HL-60 (cell line): ENCODE data around the gene PCP2.

Experiments
- DNase-seq, 2 experiments: peaks; one replicate each; pipeline ENCODE4 v3.0.0-alpha.2; 2010 to 2020; ENCODE audit warnings: low read depth in 1 of 2, low spot score in 1 of 2
- H3K27ac ChIP-seq: fragments of 250-450 bp; sonication (Bioruptor Pico); replicated peaks from 2 replicates; pipeline ENCODE4 v1.5.1; 2020; ENCODE audit warnings: mild to moderate bottlenecking, moderate library complexity
- H3K27me3 ChIP-seq: fragments of 250-450 bp; sonication (Bioruptor Pico); 2 replicates; pipeline ENCODE4 v1.5.1; 2021; ENCODE audit warnings: mild to moderate bottlenecking, moderate library complexity; ENCODE audit not compliant: insufficient read depth, poor library complexity, severe bottlenecking
- H3K4me3 ChIP-seq: replicated peaks from 2 replicates; pipeline ENCODE4 v1.5.1; 2011; ENCODE audit warnings: mild to moderate bottlenecking, control low read depth, low read length; ENCODE audit not compliant: insufficient read depth
- GABPA ChIP-seq: IDR thresholded peaks from 2 replicates; pipeline ENCODE4 v1.6.1; 2012; ENCODE audit warnings: low read depth
- POLR2AphosphoS5 ChIP-seq: IDR thresholded peaks from 2 replicates; pipeline ENCODE4 v1.6.1; 2012; ENCODE audit warnings: low read depth
- SPI1 ChIP-seq: IDR thresholded peaks from 2 replicates; pipeline ENCODE4 v1.6.1; 2012; ENCODE audit warnings: low read depth, mild to moderate bottlenecking, borderline replicate concordance
- TF ChIP-seq, protein P1 (sequence below): IDR thresholded peaks from one replicate; pipeline ENCODE4 v1.5.1; 2011; ENCODE audit warnings: low read length, control low read depth, inconsistent platforms; ENCODE audit not compliant: insufficient read depth
- TF ChIP-seq, protein P2 (sequence below): IDR thresholded peaks from 2 replicates; pipeline ENCODE4 v1.6.1; 2012; ENCODE audit warnings: low read depth; ENCODE audit not compliant: insufficient replicate concordance

PCP2 gene

DNA sequence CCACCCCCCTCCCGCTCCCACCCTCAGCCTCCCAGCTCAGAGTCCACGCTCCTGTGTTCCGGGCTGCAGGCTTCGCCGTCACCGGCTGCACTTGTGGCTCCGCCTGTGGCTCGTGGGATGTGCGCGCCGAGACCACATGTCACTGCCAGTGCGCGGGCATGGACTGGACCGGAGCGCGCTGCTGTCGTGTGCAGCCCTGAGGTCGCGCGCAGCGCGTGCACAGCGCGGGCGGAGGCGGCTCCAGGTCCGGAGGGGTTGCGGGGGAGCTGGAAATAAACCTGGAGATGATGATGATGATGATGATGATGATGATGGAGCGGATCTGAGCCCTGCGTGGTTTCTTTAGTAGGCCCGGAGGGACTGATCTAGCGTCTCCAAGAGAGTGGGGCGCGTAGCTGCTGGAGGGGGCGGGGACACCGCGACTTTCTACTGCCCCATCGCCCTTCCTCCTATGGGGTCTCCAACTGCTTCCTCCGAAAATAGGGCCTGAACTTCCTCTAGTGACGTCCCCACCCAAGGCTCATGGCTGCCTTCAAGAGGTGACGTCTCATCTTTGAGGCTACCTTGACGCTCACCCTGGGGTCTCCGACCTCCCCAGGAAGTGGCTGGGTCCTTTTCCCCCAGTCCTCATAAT, 36.7 kb upstream of the PCP2 start:
- Histone ChIP-seq H3K4me3 (no peak overlapping the region), H3K27me3 (no peaks in the 10 kb centered on the region), H3K27ac (0 out of 2 replicates have a peak overlapping the region, but pooled peaks have one; percentile 21)
- no peak for TF ChIP-seq SPI1
- TF ChIP-seq, protein P1, sequence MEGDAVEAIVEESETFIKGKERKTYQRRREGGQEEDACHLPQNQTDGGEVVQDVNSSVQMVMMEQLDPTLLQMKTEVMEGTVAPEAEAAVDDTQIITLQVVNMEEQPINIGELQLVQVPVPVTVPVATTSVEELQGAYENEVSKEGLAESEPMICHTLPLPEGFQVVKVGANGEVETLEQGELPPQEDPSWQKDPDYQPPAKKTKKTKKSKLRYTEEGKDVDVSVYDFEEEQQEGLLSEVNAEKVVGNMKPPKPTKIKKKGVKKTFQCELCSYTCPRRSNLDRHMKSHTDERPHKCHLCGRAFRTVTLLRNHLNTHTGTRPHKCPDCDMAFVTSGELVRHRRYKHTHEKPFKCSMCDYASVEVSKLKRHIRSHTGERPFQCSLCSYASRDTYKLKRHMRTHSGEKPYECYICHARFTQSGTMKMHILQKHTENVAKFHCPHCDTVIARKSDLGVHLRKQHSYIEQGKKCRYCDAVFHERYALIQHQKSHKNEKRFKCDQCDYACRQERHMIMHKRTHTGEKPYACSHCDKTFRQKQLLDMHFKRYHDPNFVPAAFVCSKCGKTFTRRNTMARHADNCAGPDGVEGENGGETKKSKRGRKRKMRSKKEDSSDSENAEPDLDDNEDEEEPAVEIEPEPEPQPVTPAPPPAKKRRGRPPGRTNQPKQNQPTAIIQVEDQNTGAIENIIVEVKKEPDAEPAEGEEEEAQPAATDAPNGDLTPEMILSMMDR: no peak
- TF ChIP-seq, protein P2, sequence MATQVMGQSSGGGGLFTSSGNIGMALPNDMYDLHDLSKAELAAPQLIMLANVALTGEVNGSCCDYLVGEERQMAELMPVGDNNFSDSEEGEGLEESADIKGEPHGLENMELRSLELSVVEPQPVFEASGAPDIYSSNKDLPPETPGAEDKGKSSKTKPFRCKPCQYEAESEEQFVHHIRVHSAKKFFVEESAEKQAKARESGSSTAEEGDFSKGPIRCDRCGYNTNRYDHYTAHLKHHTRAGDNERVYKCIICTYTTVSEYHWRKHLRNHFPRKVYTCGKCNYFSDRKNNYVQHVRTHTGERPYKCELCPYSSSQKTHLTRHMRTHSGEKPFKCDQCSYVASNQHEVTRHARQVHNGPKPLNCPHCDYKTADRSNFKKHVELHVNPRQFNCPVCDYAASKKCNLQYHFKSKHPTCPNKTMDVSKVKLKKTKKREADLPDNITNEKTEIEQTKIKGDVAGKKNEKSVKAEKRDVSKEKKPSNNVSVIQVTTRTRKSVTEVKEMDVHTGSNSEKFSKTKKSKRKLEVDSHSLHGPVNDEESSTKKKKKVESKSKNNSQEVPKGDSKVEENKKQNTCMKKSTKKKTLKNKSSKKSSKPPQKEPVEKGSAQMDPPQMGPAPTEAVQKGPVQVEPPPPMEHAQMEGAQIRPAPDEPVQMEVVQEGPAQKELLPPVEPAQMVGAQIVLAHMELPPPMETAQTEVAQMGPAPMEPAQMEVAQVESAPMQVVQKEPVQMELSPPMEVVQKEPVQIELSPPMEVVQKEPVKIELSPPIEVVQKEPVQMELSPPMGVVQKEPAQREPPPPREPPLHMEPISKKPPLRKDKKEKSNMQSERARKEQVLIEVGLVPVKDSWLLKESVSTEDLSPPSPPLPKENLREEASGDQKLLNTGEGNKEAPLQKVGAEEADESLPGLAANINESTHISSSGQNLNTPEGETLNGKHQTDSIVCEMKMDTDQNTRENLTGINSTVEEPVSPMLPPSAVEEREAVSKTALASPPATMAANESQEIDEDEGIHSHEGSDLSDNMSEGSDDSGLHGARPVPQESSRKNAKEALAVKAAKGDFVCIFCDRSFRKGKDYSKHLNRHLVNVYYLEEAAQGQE: no peak
- no peak for TF ChIP-seq POLR2AphosphoS5
- no peak for TF ChIP-seq GABPA
- DNase-seq: peak in 1 of 2 experiments; percentile 41

DNA sequence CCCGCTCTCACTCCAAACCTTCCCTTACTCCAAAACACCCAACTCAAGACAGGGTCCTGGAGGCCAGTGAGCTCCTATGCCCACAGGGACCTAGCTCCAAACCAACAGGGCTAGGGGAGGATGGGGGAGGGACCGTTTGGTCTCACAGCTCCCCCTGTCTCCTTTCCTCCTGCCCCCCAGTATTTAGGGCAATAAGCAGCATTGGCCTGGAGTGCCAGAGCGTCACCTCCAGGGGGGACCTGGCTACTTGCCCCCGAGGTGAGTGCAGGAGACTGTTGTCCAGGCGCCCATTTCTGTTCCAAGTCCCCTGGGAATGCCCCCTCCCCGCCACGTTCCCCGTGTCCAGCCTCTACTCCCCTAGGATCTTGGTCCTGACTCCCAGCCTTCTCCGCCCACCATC, 36.1 kb upstream of the PCP2 start:
- no peaks in the 10 kb centered on the region for H3K27me3 ChIP-seq
- TF ChIP-seq, protein P1: no peak
- H3K27ac ChIP-seq: peak overlapping the region; percentile 83
- DNase-seq: no peak
- H3K4me3 ChIP-seq: peak overlapping the region; percentile 29; the same call in 1 of the 2 replicates

DNA sequence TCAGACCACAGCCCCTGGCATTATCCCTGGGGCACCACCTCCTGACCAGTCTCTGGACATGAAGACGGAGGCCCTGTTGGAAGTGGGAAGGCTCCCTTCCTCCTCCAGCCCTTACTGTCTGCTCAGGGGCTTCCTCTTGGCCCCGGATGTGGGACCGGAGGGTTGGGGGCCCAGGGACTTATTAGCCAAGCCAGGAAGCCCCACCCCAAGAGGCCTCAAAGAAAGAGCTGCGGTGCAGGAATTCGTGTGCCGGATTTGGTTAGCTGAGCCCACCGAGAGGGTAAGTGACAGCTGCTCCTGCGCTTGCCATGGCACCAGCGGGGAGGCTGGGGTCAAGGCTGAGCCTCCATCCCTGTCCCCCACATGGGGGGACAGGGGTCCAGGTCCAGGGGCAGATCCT, 35.3 kb upstream of the PCP2 start, which contains the start of gene RETN:
Gene RETN (plus strand): TSS at position 208 of the 400 bp plus-strand sequence. CDS start 278 bp downstream, outside the sequence.
- TF ChIP-seq SPI1 (peak; percentile 19; the same call in 1 of the 2 replicates), GABPA (no peak)
- no peaks in the 10 kb centered on the region for H3K27me3 ChIP-seq
- peak; percentile 78 to 79 for DNase-seq
- H3K27ac ChIP-seq: peak within 1 kb of the TSS; percentile 83
- H3K4me3 ChIP-seq: peak within 1 kb of the TSS; percentile 29

DNA sequence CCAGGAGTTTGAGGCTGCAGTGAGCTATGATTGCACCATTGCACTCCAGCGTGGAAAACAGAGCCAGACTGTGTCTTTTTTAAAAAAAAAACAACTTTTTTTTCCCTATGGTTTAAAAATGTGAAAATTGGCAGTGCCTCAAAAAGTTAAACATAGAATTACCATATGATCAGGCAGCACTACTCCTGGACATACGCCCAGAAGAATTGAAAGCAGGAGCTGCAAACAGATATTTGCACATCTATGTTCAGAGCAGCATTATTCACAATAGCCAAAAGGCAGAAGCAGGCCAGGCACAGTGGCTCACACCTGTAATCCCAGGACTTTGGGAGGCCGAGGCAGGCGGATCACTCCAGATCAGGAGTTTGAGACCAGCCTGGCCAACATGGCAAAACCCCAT, 31.6 kb upstream of the PCP2 start:
- Histone ChIP-seq H3K4me3 (no peak overlapping the region), H3K27me3 (no peaks in the 10 kb centered on the region), H3K27ac (no peak overlapping the region)
- no peak for DNase-seq
- no peak for TF ChIP-seq GABPA
- TF ChIP-seq, protein P2: no peak

DNA sequence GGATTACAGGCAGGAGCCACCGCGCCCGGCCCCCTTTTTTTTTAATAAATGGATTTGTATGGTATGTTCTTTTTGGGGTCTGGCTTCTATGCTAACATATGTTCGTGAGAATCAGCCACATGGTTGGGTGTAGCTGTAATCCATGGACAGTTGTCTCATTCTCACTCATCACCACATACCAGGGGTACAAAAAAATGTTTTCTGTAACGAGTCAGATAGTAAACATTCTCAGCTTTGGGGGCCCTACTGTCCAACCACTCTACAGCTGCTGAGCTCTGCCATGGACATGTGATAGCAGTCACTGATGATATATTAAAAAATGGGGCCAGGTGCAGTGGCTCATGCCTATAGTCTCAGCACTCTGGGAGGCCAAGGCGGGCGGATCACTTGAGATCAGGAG, 30.2 kb upstream of the PCP2 start:
- no peak for DNase-seq
- no peak overlapping the region for H3K4me3 ChIP-seq
- no peak overlapping the region for H3K27ac ChIP-seq
- TF ChIP-seq SPI1: no peak
- TF ChIP-seq GABPA: no peak
- TF ChIP-seq, protein P1: no peak
- TF ChIP-seq, protein P2: no peak
- TF ChIP-seq POLR2AphosphoS5: no peak
- no peaks in the 10 kb centered on the region for H3K27me3 ChIP-seq
